ENCODE data around the gene INTS1.

The INTS1 gene

DNA sequence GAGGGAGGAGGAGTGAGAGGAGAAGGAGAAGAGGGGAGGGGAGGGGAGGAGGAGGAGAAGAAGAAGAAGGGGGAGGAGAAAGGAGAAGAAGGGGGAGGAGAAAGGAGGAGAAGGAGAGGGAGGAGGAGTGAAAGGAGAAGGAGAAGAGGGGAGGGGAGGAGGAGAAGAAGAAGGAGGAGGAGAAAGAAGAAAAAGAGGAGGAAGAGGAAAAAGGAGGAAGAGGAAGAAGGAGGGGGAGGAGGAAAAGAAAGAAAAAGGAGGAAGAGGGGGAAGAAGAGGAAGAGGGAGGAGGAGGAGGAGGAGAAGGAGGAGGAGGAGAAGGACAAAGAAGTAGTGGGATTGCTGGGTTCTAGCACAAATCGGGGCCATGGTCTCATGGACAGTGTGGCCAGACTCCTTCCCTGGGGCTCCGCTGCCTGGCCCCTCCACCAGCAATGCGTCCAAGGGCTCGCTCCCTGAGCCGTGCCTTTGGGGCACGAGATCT, 22.1 kb upstream of the INTS1 start:
- TF ChIP-seq, protein P1, sequence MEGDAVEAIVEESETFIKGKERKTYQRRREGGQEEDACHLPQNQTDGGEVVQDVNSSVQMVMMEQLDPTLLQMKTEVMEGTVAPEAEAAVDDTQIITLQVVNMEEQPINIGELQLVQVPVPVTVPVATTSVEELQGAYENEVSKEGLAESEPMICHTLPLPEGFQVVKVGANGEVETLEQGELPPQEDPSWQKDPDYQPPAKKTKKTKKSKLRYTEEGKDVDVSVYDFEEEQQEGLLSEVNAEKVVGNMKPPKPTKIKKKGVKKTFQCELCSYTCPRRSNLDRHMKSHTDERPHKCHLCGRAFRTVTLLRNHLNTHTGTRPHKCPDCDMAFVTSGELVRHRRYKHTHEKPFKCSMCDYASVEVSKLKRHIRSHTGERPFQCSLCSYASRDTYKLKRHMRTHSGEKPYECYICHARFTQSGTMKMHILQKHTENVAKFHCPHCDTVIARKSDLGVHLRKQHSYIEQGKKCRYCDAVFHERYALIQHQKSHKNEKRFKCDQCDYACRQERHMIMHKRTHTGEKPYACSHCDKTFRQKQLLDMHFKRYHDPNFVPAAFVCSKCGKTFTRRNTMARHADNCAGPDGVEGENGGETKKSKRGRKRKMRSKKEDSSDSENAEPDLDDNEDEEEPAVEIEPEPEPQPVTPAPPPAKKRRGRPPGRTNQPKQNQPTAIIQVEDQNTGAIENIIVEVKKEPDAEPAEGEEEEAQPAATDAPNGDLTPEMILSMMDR (IDR thresholded peaks at IDR 0.05; ENCODE audit: low read depth, low read length, poor library complexity, severe bottlenecking), result no peak
- no peak for TF ChIP-seq EZH2phosphoT487 (IDR thresholded peaks at IDR 0.05; ENCODE audit: borderline replicate concordance, low read length)
- Histone ChIP-seq H3F3A (ENCODE audit: control insufficient read depth, insufficient read depth) (peaks cover 7% of the 10 kb centered on the region), H3K4me2 (ENCODE audit: low read length) (peak overlapping the region; percentile 47; the same call in 1 of the 2 replicates), H3K9me3 (ENCODE audit: control insufficient read depth, insufficient read depth, low read length) (no peaks in the 10 kb centered on the region), H3K4me1 (ENCODE audit: control insufficient read depth, low read length) (peaks cover 44% of the 10 kb centered on the region), H3K4me3 (ENCODE audit: low read length) (peak overlapping the region; percentile 23; the same call in 1 of the 2 replicates), H3K27me3 (ENCODE audit: control insufficient read depth, low read length) (no peaks in the 10 kb centered on the region), H3K9me2 (replicated peaks; ENCODE audit: control insufficient read depth, low read length) (no peaks in the 10 kb centered on the region), H3K79me2 (ENCODE audit: control insufficient read depth, low read length) (peaks cover 11% of the 10 kb centered on the region), H3K27ac (ENCODE audit: low read depth, low read length) (no peak overlapping the region), H3K36me3 (ENCODE audit: control insufficient read depth, low read length) (peaks cover 2% of the 10 kb centered on the region), H4K20me1 (ENCODE audit: control insufficient read depth, insufficient read depth, low read depth, low read length) (no peaks in the 10 kb centered on the region)

- TF ChIP-seq, protein P1 (IDR thresholded peaks at IDR 0.05; ENCODE audit: low read depth, low read length, poor library complexity, severe bottlenecking), result no peak
These were observed 21.2 kb upstream of the INTS1 start for GRCh38 chr7:1525409-1525808.

DNA sequence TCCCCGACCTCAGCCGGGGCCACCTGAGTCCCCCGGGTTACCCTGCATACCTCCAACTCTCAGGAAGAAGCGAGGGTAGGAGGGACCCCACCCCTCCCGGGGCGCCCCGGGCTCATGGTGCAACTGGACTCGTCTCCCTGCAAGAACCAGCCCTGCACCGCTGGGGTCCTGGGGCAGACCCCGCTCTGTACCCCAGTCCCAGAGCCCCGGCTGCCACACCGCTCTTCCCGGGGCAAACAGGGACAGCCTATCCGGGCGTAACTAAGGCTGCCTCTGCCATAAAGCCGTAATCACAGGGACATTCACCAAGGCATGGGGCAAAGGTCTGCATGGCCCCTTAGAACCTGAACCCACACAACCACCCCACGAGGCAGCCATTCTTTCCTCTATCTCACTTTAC, 19.7 kb upstream of the INTS1 start:
- Histone ChIP-seq H3K79me2 (ENCODE audit: control insufficient read depth, low read length) (no peaks in the 10 kb centered on the region), H3K4me1 (ENCODE audit: control insufficient read depth, low read length) (peaks cover 36% of the 10 kb centered on the region), H3K9me2 (replicated peaks; ENCODE audit: control insufficient read depth, low read length) (no peaks in the 10 kb centered on the region), H3F3A (ENCODE audit: control insufficient read depth, insufficient read depth) (peaks cover 9% of the 10 kb centered on the region), H3K27ac (ENCODE audit: low read depth, low read length) (no peak overlapping the region), H3K36me3 (ENCODE audit: control insufficient read depth, low read length) (no peaks in the 10 kb centered on the region), H3K27me3 (ENCODE audit: control insufficient read depth, low read length) (no peaks in the 10 kb centered on the region), H3K4me3 (ENCODE audit: low read length) (no peak overlapping the region), H3K4me2 (ENCODE audit: low read length) (no peak overlapping the region), H3K9me3 (ENCODE audit: control insufficient read depth, insufficient read depth, low read length) (no peaks in the 10 kb centered on the region), H4K20me1 (ENCODE audit: control insufficient read depth, insufficient read depth, low read depth, low read length) (no peaks in the 10 kb centered on the region)
- TF ChIP-seq, protein P1 (IDR thresholded peaks at IDR 0.05; ENCODE audit: low read depth, low read length, poor library complexity, severe bottlenecking), result no peak
- no peak for TF ChIP-seq EZH2phosphoT487 (IDR thresholded peaks at IDR 0.05; ENCODE audit: borderline replicate concordance, low read length)

More at GRCh38 chr7:1525409-1525808, 21.2 kb upstream of the INTS1 start:
- H3K36me3 ChIP-seq (ENCODE audit: control insufficient read depth, low read length), result no peaks in the 10 kb centered on the region
- no peaks in the 10 kb centered on the region for H3K27me3 ChIP-seq (ENCODE audit: control insufficient read depth, low read length)
- no peaks in the 10 kb centered on the region for H3K9me3 ChIP-seq (ENCODE audit: control insufficient read depth, insufficient read depth, low read length)
- H3K4me3 ChIP-seq (ENCODE audit: low read length), result no peak overlapping the region
- no peaks in the 10 kb centered on the region for H3K9me2 ChIP-seq (replicated peaks; ENCODE audit: control insufficient read depth, low read length)
- peak overlapping the region; percentile 22; the same call in 1 of the 2 replicates for H3K4me2 ChIP-seq (ENCODE audit: low read length)
- peaks cover 6% of the 10 kb centered on the region for H3K79me2 ChIP-seq (ENCODE audit: control insufficient read depth, low read length)
- H4K20me1 ChIP-seq (ENCODE audit: control insufficient read depth, insufficient read depth, low read depth, low read length), result no peaks in the 10 kb centered on the region
- peaks cover 45% of the 10 kb centered on the region for H3K4me1 ChIP-seq (ENCODE audit: control insufficient read depth, low read length)
- peaks cover 7% of the 10 kb centered on the region for H3F3A ChIP-seq (ENCODE audit: control insufficient read depth, insufficient read depth)
- no peak overlapping the region for H3K27ac ChIP-seq (ENCODE audit: low read depth, low read length)
